NCI-H1694 (cell line): Measurements from ENCODE around the gene SEMA5A.
A peak's percentile ranks its signal among the peaks of the same experiment; 100 is the strongest.

Experiments used
- DNase-seq: peaks from one replicate; lab custom pipeline; 2025; lab: John Stamatoyannopoulos, UW

Gene SEMA5A

DNA sequence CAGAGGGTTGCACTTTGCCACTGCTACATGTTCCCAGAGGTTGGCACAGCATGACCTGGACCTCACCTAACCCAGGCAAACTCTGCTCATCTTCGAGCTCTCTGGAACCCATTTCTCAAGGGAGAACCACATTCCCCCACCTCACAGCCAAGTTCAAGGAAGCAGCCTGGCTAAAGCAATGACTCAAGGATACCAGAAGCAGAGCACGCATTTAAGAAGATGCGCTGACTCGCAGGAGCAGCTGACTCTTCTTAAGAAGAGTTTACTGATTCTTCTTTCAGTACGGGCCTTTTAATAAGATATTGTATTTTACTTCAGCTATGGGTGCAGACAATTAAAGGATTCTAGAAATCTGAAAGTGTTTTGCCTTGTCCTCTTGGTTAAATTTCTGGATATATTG lies 4.1 kb upstream of the SEMA5A start:
- no peak for DNase-seq

DNA sequence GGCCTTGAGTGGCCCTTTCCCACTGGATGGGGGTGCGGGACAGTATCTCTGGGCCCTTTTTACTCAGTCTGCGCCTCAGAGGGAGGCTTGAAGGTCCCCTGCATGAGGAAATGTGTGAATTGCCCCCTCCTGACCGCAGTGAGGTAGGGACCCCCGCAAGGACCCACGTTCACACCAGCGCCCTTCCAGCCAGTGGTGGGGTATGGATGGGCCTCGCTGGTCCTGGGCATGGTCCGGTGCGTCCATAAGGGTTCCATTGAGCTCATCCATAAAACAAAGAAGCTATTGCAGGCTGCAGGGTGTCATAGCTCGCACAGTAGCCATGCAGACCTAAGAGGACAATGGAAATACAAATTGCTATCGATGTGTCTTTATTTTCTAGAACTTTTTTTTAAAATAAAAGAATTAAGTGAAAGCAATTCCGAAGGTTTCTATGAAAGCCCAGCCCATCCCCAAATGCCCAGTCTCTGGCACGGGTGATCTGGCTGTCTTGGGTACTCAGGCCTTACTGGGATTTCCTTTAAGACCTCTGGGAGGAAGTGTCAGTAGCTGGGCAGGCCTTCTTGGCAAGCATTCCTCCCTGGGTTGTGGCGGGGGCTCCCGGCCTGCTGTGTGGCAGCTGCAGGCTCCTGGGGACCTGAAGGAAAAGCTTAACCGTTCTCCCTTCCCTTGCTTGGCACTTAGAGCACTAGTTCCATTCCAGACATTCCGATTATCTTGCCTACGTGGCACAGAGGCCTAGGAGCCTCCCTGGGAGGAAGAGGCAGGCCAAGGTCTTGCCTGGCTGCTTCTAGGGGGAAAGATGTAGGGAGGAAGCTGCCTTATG lies 1.5 kb upstream of the SEMA5A start:
- no peak for DNase-seq

DNA sequence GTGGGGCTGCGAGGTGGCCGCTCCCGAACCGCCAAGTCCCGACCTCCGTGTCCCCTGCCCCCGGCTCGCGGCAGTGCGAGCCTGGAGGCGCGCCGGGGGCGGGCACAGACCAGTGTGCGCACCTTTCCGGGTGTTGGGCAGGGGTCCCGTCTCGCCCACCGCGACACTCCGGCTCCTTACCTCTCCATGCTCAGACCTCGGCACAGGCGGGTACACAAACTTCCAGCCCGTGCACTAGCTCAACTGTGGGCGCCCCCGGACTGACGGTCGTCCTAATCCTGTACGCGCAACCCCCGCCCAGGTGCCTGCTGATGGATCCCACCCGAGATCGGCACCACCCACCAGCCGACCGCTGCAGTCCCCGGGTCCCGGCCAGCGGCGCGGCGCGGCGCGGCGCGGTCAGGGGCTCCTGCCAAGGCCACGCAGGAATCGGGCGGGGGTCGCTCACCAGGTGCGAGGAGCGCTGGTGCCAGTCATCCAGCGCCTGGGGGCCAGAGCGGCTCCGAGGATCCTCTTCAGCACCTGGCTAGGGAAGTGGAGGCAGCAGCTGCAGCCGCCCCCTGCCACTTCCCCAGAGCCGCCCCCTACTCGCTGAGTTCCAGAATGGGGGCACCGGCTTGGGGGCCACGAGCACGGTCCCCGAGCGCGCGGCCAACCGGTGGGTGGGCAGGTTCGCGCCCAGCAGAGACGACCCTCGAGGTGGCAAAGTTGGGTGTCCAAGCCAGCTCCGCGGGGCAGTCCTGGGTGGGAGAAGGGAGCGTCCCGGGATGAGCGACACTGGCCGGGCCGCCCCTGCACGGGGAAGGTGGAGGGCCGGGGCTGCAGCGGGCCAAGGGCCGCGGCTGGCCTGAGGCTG lies 511 bp downstream of the SEMA5A start:
- no peak for DNase-seq

DNA sequence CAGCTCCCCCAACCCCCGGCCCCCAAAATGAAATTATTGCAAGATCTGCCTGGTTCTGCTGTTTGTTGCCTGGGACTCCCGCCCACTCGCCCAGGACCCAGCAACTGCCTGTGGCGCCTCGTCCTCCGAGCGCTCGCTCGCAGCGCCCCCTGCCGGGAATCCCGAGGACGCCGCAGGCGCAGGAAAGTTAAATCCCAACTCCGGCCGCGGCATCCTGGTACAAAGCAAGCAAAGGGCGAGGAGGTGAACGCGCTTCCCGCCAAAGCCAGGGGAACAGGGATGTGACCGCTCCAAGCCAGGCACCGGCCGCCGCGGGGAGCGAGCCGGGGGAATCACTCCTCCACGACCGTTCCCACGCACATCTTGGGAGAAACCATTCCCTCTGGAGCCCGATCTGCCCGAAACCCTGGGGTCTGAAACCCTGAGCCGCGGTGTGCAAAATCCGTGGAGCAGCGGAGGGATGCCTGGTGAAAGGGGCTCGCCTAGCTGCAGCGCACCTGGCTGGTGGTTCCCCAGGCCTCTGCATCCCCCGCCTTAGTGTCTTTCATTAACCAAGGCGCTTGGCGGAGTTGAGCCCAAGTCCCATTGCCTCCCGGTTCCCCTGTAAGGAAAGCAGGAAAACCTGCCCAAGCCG lies 1.3 kb downstream of the SEMA5A start:
- DNase-seq = peak; percentile 44

DNA sequence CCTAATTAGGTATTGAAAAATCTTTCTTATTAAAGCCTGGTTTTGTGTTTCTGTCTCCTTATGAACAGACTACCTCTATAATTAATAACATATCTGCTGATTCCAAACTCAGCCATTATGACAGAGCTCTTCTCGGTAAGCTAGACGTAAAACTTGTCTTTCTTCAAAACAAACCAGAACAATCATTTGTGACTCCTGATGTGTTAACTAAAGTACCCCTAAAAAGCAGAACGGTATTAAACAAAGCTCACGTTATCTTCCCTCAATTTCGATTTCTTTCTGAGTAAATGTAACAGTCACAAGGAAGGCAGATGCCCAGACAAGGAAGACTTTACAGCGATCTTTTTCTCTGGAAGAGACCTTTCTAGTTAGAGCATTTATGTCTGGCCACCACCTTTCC lies 1.8 kb downstream of the SEMA5A start:
- DNase-seq = no peak

DNA sequence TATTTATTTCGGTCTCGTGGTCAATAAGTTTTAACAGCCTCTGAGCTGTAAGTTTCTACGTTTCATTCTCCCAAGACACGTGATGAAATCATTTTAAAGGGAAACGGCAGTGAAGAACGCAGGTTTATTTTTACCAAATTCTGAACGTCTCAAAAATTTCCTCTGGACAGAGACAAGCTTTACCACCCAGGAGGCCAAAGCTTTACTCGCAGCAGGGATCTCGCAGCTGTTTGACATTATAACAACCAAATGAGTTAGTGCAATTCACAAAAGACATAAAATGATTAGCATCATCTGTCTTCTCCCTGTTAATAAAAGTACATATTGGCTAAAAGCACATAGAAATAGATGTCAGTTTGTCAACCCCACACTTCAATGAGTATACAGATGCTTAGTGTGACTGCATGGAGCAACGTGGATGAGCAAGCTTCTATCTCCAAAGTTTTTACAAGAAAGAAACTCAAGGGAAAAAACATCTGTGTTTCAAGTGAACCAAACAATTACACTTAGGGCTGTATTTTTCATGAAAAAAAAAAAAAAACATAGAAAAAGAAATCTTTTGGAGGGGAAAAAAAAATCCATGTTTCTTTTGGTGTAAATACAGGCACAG lies 2.5 kb downstream of the SEMA5A start:
- no peak for DNase-seq

DNA sequence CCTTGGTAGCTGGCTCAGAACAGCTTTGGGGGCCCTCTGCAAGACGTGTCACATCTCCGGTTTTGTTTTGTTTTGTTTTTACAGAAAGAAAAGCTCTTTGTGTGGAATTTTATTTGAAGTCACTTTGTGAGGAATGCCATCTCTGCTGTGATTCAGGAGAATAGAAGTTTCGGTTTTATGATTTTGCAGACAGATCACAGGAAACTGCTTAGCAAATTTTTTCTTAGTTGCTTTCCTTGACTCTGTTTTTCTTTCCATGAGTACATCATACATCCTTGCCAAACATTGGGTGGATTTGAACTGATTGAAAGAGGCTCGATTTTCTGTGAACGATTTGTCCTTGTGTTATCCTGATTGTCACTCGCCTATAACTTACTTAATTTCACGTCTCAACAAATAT lies 5.1 kb downstream of the SEMA5A start:
- DNase-seq = no peak

DNA sequence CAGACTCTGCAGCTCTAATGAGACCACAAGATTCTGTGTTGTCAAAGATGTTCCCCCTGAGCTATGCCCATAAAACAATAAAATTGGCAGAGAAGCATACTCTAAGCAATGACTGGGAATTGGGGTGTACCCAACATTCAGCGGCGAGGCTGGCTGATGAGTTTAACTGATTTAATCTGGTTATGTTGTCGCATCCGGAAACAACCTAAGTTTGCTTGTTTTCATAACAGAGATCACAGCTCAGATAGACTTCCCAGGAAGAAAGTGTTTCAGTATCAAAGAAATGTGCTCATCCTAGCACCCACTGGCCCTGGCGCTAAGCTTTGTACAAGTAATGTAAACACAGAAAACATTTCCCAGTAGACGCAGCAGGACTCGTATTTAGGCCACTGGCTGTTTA lies 7.4 kb downstream of the SEMA5A start:
- no peak for DNase-seq

DNA sequence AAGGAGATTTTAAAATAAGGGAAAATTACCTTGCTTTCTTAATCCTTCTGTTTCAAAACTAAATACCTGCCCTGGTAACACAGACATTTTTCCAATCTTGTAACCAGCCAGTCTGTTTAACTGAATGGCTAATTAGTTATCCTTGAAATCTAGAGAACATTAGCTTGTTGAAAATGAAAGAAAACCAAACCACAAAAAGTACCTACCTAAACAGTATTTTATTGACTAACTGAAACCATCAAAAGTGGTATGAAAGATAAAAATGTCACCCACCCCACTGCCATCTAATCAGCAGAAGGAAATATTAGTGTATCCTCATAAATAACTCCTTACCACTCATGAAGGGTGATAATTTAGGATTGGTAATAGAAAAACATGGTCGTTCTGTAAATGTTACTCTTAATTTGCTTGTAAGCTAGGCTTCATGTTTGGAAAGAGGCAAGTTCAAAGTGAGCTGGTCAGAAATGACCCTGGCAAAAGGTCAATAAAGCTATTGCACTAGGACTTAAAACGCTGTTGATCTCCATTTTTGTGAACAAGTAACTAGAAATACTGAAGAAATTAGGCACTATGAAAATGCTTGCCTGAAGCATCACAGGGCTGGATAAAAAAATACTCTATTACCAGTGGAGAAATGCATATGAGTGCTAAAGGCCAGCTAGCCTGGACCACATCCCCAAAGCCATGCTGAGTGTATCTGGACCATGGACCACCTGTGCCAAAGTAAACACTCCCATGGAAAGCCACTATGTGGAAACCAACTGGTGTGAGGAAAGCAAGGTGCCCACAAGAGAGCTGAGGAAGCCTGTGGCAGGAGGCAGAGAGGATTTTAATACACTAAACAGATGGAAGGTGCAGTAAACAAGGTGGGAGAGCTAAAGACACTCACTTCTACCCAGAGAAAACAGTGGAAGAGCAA lies 8.4 kb downstream of the SEMA5A start:
- DNase-seq = no peak

DNA sequence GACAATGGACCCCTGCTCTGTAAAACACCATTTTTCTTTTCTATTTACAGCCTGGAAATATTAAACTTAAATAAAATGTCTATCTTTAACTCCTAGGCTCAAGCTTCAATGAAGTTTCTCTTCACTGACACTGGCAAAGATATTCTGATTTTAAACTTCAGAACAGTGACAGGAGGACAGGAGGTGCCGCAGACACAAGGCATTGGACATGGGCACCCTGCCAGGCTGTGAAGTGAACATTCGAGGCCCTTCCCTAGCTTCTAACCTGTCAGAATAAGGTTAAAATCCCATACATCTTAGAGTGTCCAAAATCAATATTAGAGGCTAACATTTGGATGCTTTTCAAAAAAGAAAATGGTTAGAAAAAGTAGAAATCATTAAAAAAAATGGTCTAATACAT lies 9.2 kb downstream of the SEMA5A start:
- no peak for DNase-seq

DNA sequence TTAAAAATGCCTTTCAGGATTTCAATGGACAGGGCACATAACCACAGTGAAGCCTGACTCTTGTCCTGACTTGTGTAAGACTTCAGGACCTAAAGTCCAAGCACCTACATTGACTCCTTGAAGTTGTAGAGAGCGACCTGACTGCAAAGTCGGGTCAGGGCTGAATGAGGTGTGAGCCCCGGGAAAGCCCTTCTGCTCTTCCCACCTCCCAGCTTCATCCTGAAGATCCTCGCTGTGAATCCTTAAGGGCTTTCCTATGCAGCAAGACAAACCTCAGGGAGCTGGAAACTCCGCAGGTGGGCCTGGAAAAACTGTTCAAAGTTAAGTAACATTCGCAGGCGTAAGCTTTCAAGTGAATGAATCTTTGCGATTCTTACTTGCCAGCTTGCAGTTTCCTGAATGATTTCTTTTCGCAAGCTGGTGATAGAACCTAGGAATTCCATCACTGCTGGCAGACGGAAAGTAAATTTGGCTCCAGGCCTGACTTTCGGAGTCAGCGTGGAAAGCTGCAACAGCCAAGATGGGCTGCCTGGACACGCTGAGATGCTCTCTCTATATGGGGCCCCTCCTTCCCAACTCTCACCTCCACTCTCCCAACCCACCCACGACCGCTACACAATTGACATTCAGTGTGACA lies 10.9 kb downstream of the SEMA5A start:
- DNase-seq = no peak

DNA sequence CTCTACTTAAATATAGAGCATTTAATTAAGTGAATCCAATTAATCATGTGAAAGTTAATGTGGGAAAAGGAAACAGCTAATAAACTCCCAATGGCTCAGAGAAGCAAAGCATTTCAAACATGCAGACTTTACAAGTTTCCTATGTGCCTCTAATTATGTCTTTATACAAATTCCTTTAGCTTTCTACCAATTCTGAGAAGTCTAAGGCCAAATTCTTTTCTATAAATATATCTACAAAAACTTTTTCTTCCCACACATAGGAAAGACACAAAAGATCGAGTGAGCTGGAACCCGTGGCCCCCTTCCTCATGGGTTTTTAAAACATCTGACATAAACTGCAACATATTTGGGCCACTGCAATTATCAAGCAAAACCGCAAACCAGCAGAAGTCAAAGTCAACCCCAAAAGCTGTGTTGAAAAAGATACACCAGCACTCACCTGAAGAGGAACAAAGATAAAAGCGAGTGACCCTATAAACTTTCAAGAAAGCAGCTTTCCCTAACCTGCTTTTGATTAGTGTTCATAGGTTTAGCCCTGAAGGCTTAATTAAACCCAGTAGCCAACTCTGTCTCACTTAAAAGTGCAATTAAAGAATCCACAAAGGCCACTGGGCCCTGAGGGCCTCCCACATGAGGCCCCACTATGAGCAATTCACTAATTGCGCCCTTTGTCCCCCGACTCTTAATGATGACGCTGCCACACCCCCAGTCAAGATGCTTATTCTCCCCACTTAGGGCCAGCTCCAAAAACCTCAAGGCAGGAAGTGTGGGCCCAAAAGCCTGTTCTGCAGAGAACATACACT lies 12.1 kb downstream of the SEMA5A start:
- DNase-seq = no peak

DNA sequence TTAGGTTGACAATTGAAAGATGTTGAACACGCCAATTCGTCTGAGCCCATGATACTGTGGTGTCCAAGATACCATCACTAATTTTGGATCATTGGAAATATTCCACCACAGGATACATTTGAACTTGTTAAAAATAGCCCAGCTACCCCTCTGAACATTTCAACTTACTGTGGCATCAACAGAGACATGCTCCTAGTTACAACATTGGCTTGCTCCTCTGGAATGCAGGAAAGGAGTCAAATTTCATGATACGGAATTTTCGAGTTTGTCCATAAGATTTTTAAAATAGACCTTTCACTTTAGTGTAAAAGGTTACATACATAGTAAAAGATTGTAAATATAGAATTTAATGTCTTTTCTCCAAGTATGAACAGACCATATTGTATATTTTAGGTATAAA lies 12.8 kb downstream of the SEMA5A start:
- no peak for DNase-seq

DNA sequence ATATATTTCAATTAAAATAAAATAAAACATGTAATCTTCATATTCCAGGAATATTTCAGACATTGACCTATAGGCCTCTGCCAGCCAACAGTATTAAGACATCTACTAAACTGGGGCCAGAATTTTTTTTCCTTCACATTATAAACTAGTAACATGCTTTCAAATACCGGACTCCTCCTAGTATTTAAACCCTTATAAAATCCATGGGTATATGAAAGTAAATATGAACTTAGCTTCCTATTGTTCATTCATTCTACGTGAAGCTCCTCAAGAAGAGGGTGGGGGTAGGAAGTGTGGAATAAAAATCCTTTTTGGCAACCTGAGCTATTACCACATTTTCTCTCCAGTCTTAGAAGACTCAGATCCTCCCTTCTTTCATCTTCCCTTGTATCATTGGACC lies 16.4 kb downstream of the SEMA5A start:
- no peak for DNase-seq

DNA sequence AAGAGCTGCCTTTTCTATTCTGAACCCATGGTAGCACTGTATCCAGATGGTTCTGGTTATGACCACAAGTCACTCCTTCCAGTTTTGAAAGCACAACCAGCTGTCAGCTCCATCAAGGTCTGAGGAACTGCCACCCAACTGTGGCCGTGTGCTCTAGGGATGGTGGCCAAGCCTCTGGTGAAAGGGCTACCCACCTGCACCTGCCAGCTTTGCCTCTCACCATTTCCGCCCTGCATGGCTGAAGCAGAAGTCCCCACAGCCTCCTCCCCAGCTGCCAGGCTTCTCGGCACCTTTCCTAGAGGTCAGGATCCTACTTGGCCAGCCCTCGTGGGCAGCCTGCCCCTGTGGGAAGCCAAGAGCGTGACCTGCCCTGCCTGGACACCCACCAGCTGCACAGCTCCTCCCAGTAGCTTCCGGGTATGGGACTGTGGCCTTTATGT lies 16.8 kb downstream of the SEMA5A start:
- DNase-seq = no peak

DNA sequence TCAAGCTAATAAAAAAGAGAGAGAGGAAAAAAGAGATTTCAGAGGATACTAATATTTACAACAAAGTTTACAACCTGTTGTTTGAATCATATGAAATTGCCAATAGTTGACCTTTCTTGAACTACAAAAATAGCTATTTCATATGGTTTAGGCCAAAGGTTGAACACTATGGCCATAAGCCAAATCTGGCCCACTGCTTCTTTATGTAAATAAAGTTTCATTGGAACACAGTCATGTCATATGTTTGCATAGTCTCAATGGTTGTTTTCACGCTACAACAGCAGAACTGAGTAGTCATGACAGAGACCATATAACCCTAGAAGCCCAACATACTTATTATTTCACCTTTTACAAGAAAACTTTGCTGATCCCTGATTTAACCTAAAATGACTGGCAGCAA lies 20.9 kb downstream of the SEMA5A start:
- no peak for DNase-seq

DNA sequence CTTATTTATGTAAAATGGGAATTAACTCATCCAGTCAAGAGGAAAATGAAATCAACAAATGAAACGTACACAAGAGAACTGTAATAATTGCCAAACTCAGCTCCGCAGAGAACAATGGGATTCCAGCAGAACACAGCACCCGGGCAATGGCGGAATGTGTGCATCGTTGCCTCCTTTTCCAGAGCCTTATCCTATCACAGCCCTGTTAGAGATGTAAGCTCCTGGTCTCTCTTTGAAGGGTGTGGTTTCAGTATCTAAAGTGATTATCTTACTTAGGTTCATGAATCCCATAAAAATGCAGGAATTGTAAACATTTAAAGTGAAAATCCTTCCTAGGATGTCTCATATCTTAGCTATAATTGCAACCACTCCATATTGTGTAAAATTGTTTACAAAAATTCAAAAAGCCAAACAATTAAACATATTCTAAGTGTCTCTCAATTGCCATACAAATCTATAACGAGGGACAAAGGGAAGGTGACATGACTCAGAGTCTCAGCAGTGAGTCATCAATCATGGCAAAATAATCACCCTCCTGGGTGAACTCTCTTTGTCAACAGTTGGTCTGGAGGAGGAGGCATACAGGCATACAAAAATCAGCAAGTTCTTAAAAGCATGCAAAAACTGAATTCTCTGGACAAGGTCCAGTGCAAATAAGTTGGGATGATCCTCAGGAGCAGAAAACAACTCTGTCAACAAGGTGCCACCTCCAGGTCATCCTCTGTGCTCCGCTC lies 22.6 kb downstream of the SEMA5A start:
- DNase-seq = no peak

DNA sequence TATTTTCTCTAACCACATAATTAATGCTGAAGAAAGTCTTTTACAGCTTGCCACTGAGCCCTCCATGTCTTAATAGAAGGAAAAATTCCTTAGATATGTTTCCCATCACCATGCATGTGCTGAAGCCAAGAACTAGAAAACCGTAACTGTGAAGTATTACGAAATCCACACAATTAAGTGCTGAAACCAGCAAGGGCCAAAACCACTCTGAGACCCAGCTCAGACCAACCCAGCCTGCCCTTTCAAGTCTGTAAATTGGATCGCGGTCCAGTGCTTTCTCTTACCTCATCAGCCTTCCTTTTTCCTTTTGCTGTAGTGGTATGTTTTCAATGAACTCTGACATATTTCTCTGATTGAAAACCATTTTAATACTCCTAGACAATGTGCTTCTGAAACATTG lies 26.3 kb downstream of the SEMA5A start:
- DNase-seq = no peak

DNA sequence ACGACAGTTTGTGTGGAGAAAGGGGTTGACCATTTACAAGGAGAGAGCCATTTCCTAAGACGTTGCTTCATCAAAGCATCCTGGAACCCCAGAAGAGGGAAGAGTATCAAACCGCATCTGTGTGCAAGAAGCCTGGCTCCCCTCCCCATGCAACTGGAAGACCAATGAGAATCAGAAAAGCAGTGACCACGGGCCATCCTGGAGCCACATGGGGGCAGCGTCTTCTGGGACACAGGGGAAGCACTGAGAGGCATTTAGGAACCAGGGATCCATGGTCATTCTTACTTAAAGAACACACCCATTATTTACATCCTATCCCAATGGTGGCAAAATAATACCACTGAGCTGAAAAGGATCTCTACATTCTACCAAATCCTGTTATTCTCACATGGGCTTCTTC lies 29.3 kb downstream of the SEMA5A start:
- no peak for DNase-seq
